HepG2 (cell line): Measurements from ENCODE around the gene TMEM217. TPM values are rescaled to one million over a fixed set of nuclear protein-coding genes. Genes with fewer than 3 reads are reported as not detected.
A peak's percentile ranks its signal among the peaks of the same experiment; 100 is the strongest.

Source experiments
- ATF7 ChIP-seq, 2 experiments: fragments of 450-650 bp in 1 of 2; sonication (generic) in 1 of 2; formaldehyde crosslinking in 1 of 2; IDR thresholded peaks; 2 replicates each; pipeline versions ENCODE4 v1.4.0 to v1.6.1; 2016 to 2020; ENCODE audit warnings: antibody characterized with exemption in 1 of 2, mild to moderate bottlenecking in 1 of 2, missing genetic modification reagents in 1 of 2
- CBFB ChIP-seq: sonication (generic); formaldehyde crosslinking; IDR thresholded peaks from 2 replicates; pipeline ENCODE4 v1.4.0; 2020; ENCODE audit warnings: missing genetic modification reagents
- CBX2 ChIP-seq, 2 experiments: fragments of 200-600 bp in 1 of 2; sonication (generic); formaldehyde crosslinking in 1 of 2; IDR thresholded peaks; 2 replicates each; pipeline versions ENCODE4 v1.7.0 to v1.8.1; 2018 to 2022; ENCODE audit warnings: low read depth in 2 of 2, low read length in 1 of 2, mild to moderate bottlenecking in 1 of 2, missing genetic modification reagents in 1 of 2
- HNRNPL ChIP-seq: fragments of 200-400 bp; formaldehyde crosslinking; IDR thresholded peaks from 2 replicates; pipeline ENCODE4 v1.6.1; 2017; ENCODE audit warnings: mild to moderate bottlenecking, low read depth, low read length
- KAT2B ChIP-seq: fragments of 150-350 bp; IDR thresholded peaks from 2 replicates; pipeline ENCODE4 v1.6.1; 2014; ENCODE audit warnings: low read depth, low read length, borderline replicate concordance
- KLF12 ChIP-seq: sonication (generic); formaldehyde crosslinking; IDR thresholded peaks from 2 replicates; pipeline ENCODE4 v1.4.0; 2020; ENCODE audit warnings: missing genetic modification reagents, borderline replicate concordance
- NFYC ChIP-seq: IDR thresholded peaks from 2 replicates; pipeline ENCODE4 v1.6.1; 2016; ENCODE audit warnings: missing genetic modification reagents, missing compliant biosample characterization
- RARA ChIP-seq: IDR thresholded peaks from 2 replicates; pipeline ENCODE4 v1.6.1; 2016; ENCODE audit warnings: missing genetic modification reagents, missing compliant biosample characterization
- SMAD1 ChIP-seq: sonication (generic); formaldehyde crosslinking; IDR thresholded peaks from 2 replicates; pipeline ENCODE4 v1.4.0; 2020; ENCODE audit warnings: missing genetic modification reagents, low read depth, mild to moderate bottlenecking, borderline replicate concordance
- SSRP1 ChIP-seq: IDR thresholded peaks from 2 replicates; pipeline ENCODE4 v1.6.1; 2016; ENCODE audit warnings: control low read depth
- TP53 ChIP-seq: sonication (generic); formaldehyde crosslinking; conservative IDR thresholded peaks from 2 replicates; pipeline ENCODE4 v1.4.0; 2020; ENCODE audit warnings: missing genetic modification reagents
- ZFAT ChIP-seq: sonication (generic); formaldehyde crosslinking; conservative IDR thresholded peaks from 2 replicates; pipeline ENCODE4 v1.8.1; 2023; ENCODE audit warnings: missing genetic modification reagents, inconsistent platforms
- ZFP36 ChIP-seq: fragments of 150-350 bp; IDR thresholded peaks from 2 replicates; pipeline ENCODE4 v1.6.1; 2018; ENCODE audit warnings: borderline replicate concordance, low read length, low read depth; ENCODE audit not compliant: partially characterized antibody
- ZMYM2 ChIP-seq: sonication (generic); formaldehyde crosslinking; IDR thresholded peaks from 2 replicates; pipeline ENCODE4 v1.8.0; 2022; ENCODE audit warnings: mild to moderate bottlenecking, missing genetic modification reagents
- ZNF296 ChIP-seq: sonication (generic); formaldehyde crosslinking; conservative IDR thresholded peaks from 2 replicates; pipeline ENCODE4 v1.5.0; 2020; ENCODE audit warnings: mild to moderate bottlenecking, missing genetic modification reagents
- ZNF496 ChIP-seq: sonication (generic); formaldehyde crosslinking; IDR thresholded peaks from 2 replicates; pipeline ENCODE4 v1.8.1; 2023; ENCODE audit warnings: mild to moderate bottlenecking, moderate library complexity, missing genetic modification reagents; ENCODE audit not compliant: insufficient replicate concordance
- polyA plus RNA-seq, 8 experiments: library from polyadenylated mRNA; depleted of rRNA in 3 of 8; stranded (reverse) in 7 of 8; unstranded in 1 of 8; fragments of >200 nt; fragmentation: Illumina TruSeq in 4 of 8; extraction: Trizol in 4 of 8; gene quantifications; 2 replicates each; pipeline versions ENCODE4 v1.2.1 to v1.2.3, GENCODE V29; 2011 to 2016; ENCODE audit warnings: low read depth in 4 of 8, missing spikeins in 1 of 8, mixed read lengths in 1 of 8; ENCODE audit not compliant: insufficient read depth in 1 of 8
- total RNA-seq, 5 experiments: library from RNA; depleted of rRNA; stranded (reverse); fragments of >200 nt; fragmentation: Illumina TruSeq; extraction: Trizol; gene quantifications; 2 replicates each; pipeline ENCODE4 v1.2.3, GENCODE V29; 2016; ENCODE audit warnings: low read depth in 1 of 5
- TF ChIP-seq, protein P1 (sequence below): sonication (generic); formaldehyde crosslinking; IDR thresholded peaks from 2 replicates; pipeline ENCODE4 v1.4.0; 2020; ENCODE audit warnings: mild to moderate bottlenecking, missing genetic modification reagents
- TF ChIP-seq, protein P2 (sequence below): sonication (generic); formaldehyde crosslinking; conservative IDR thresholded peaks from 2 replicates; pipeline ENCODE4 v1.4.0; 2020; ENCODE audit warnings: missing genetic modification reagents
- TF ChIP-seq, protein P3 (sequence below): sonication (generic); formaldehyde crosslinking; conservative IDR thresholded peaks from 2 replicates; pipeline ENCODE4 v1.8.1; 2023; ENCODE audit warnings: missing genetic modification reagents
- TF ChIP-seq, protein P4 (sequence below): conservative IDR thresholded peaks from 2 replicates; pipeline ENCODE4 v1.6.1; 2018; ENCODE audit warnings: missing genetic modification reagents
- TF ChIP-seq, protein P5 (sequence below): sonication (generic); formaldehyde crosslinking; conservative IDR thresholded peaks from 2 replicates; pipeline ENCODE4 v1.8.0; 2022; ENCODE audit warnings: mild to moderate bottlenecking, moderate library complexity, missing genetic modification reagents

TMEM217 gene
- total and polyA plus RNA-seq, 2 of the 13 experiments (the other 11 are each of a cell fraction or from before 2014, with no cell fraction given): 2.3 to 3.4 TPM

DNA sequence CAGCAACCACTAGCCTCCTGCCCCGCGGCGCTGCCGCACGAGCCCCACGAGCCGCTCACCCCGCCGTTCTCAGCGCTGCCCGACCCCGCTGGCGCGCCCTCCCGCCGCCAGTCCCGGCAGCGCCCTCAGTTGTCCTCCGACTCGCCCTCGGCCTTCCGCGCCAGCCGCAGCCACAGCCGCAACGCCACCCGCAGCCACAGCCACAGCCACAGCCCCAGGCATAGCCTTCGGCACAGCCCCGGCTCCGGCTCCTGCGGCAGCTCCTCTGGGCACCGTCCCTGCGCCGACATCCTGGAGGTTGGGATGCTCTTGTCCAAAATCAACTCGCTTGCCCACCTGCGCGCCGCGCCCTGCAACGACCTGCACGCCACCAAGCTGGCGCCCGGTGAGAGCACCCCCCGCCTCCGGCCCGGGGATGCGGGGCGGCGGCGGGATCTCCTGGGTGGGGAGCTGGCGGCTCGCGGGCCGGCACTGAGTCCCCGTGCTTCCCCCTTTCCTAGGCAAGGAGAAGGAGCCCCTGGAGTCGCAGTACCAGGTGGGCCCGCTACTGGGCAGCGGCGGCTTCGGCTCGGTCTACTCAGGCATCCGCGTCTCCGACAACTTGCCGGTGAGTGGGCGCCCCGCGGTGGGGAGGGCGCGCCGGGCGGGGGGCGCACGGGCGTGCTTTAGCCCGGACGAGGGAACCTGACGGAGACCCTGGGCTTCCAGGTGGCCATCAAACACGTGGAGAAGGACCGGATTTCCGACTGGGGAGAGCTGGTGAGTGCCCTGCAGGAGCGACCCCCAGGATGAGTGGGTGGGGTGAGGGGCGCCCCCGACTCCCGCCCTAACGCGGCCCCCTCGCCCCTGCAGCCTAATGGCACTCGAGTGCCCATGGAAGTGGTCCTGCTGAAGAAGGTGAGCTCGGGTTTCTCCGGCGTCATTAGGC is 87.4 kb downstream of the TMEM217 start (continued):
- no peak for TF ChIP-seq ATF7 (IDR thresholded peaks at IDR 0.05)
- TF ChIP-seq ATF7 (CRISPR knock-in tag; IDR thresholded peaks at IDR 0.05): no peak
- no peak for TF ChIP-seq KAT2B
- no peak for TF ChIP-seq RARA (CRISPR knock-in tag)
- no peak for TF ChIP-seq ZFAT
- no peak for TF ChIP-seq ZFP36
- TF ChIP-seq, protein P1, sequence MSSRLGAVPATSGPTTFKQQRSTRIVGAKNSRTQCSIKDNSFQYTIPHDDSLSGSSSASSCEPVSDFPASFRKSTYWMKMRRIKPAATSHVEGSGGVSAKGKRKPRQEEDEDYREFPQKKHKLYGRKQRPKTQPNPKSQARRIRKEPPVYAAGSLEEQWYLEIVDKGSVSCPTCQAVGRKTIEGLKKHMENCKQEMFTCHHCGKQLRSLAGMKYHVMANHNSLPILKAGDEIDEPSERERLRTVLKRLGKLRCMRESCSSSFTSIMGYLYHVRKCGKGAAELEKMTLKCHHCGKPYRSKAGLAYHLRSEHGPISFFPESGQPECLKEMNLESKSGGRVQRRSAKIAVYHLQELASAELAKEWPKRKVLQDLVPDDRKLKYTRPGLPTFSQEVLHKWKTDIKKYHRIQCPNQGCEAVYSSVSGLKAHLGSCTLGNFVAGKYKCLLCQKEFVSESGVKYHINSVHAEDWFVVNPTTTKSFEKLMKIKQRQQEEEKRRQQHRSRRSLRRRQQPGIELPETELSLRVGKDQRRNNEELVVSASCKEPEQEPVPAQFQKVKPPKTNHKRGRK (CRISPR knock-in tag): no peak
- 0 out of 2 replicates have a peak, but pooled peaks have one; percentile 14 for TF ChIP-seq ZNF296
- TF ChIP-seq, protein P2, sequence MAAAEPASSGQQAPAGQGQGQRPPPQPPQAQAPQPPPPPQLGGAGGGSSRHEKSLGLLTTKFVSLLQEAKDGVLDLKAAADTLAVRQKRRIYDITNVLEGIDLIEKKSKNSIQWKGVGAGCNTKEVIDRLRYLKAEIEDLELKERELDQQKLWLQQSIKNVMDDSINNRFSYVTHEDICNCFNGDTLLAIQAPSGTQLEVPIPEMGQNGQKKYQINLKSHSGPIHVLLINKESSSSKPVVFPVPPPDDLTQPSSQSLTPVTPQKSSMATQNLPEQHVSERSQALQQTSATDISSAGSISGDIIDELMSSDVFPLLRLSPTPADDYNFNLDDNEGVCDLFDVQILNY (CRISPR knock-in tag): no peak
- TF ChIP-seq KLF12 (CRISPR knock-in tag): no peak
- no peak for TF ChIP-seq TP53 (CRISPR knock-in tag)
- TF ChIP-seq, protein P3, sequence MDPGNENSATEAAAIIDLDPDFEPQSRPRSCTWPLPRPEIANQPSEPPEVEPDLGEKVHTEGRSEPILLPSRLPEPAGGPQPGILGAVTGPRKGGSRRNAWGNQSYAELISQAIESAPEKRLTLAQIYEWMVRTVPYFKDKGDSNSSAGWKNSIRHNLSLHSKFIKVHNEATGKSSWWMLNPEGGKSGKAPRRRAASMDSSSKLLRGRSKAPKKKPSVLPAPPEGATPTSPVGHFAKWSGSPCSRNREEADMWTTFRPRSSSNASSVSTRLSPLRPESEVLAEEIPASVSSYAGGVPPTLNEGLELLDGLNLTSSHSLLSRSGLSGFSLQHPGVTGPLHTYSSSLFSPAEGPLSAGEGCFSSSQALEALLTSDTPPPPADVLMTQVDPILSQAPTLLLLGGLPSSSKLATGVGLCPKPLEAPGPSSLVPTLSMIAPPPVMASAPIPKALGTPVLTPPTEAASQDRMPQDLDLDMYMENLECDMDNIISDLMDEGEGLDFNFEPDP (CRISPR knock-in tag): no peak
- TF ChIP-seq NFYC: no peak
- TF ChIP-seq CBFB (CRISPR knock-in tag): 0 out of 2 replicates have a peak, but pooled peaks have one; percentile 11
- no peak; the same call in 1 of the 2 replicates for TF ChIP-seq SMAD1
- peak; percentile 50; the same call in 1 of the 2 replicates for TF ChIP-seq SSRP1
- TF ChIP-seq ZMYM2 (CRISPR knock-in tag): no peak
- TF ChIP-seq, protein P4, sequence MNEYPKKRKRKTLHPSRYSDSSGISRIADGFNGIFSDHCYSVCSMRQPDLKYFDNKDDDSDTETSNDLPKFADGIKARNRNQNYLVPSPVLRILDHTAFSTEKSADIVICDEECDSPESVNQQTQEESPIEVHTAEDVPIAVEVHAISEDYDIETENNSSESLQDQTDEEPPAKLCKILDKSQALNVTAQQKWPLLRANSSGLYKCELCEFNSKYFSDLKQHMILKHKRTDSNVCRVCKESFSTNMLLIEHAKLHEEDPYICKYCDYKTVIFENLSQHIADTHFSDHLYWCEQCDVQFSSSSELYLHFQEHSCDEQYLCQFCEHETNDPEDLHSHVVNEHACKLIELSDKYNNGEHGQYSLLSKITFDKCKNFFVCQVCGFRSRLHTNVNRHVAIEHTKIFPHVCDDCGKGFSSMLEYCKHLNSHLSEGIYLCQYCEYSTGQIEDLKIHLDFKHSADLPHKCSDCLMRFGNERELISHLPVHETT (CRISPR knock-in tag): no peak
- TF ChIP-seq, protein P5, sequence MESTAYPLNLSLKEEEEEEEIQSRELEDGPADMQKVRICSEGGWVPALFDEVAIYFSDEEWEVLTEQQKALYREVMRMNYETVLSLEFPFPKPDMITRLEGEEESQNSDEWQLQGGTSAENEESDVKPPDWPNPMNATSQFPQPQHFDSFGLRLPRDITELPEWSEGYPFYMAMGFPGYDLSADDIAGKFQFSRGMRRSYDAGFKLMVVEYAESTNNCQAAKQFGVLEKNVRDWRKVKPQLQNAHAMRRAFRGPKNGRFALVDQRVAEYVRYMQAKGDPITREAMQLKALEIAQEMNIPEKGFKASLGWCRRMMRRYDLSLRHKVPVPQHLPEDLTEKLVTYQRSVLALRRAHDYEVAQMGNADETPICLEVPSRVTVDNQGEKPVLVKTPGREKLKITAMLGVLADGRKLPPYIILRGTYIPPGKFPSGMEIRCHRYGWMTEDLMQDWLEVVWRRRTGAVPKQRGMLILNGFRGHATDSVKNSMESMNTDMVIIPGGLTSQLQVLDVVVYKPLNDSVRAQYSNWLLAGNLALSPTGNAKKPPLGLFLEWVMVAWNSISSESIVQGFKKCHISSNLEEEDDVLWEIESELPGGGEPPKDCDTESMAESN (CRISPR knock-in tag): no peak; the same call in 1 of the 2 replicates
- TF ChIP-seq HNRNPL: no peak
- TF ChIP-seq ZNF496 (CRISPR knock-in tag): no peak
- no peak for TF ChIP-seq CBX2 (IDR thresholded peaks at IDR 0.05; ENCODE audit: low read depth, low read length)
- TF ChIP-seq CBX2 (CRISPR knock-in tag; IDR thresholded peaks at IDR 0.05; ENCODE audit: low read depth): peak; percentile 82; the same call in 1 of the 2 replicates
